PC-3 (cell line): ENCODE data around the gene GADD45B.

Source experiments
- CTCF ChIP-seq: fragments of 300-600 bp; sonication (generic); conservative IDR thresholded peaks from 2 replicates; pipeline ENCODE4 v1.5.1; 2017; ENCODE audit warnings: antibody characterized with exemption, low read depth, mild to moderate bottlenecking, low read length
- EZH2 ChIP-seq: fragments of 300-600 bp; sonication (generic); IDR thresholded peaks from one replicate; pipeline ENCODE4 v1.6.1; 2017; ENCODE audit warnings: antibody characterized with exemption, mild to moderate bottlenecking, low read length; ENCODE audit not compliant: unreplicated experiment
- EZH2phosphoT487 ChIP-seq: fragments of 300-600 bp; sonication (generic); IDR thresholded peaks from 2 replicates; pipeline ENCODE4 v1.6.1; 2018; ENCODE audit warnings: mild to moderate bottlenecking, antibody characterized with exemption, low read length, borderline replicate concordance

DNA sequence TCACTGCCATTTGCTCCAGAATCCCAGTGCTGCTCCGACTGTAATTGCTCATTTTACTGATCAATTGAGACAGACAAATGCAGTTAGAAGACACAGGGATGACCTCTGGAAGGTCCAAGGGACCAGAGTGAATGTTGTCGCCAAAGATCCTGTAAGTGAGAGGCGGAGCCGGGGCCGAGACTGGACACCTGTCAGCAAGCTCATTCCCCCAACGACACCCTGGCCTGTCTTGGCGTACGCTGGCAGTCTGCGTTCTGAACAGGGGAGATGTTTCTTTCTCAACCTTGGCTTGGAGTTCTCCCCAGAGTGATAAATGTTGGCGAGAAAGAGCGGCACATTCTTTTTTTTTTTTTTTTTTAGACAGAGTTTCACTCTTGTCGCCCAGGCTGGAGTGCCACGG is 24.2 kb downstream of the GADD45B start:
- TF ChIP-seq CTCF (no peak), EZH2 (no peak), EZH2phosphoT487 (no peak)
